Measurements from ENCODE around the gene CLEC11A. TPM values are rescaled to one million over a fixed set of nuclear protein-coding genes. Genes with fewer than 3 reads are reported as not detected.

Gene CLEC11A
- polyA plus RNA-seq, 4 donors, result 23.8 to 56.8 (median 31.4) TPM

- no peak for DNase-seq (ENCODE audit: low read depth in 4 of 4, low spot score in 3 of 4)
Observed at GRCh38 chr19:50703915-50704796, 19.0 kb upstream of the CLEC11A start.

GRCh38 chr19:50705422-50706019, 17.6 kb upstream of the CLEC11A start:
- DNase-seq (ENCODE audit: low read depth in 4 of 4, low spot score in 3 of 4), result no peak

- DNase-seq (ENCODE audit: low read depth in 4 of 4, low spot score in 3 of 4), result no peak
Observed at GRCh38 chr19:50706387-50706786, 16.8 kb upstream of the CLEC11A start.

- no peak for DNase-seq (ENCODE audit: low read depth in 4 of 4, low spot score in 3 of 4)
Observed at GRCh38 chr19:50708179-50708879, 14.8 kb upstream of the CLEC11A start.

GRCh38 chr19:50710094-50710493, 13.1 kb upstream of the CLEC11A start:
- DNase-seq (ENCODE audit: low read depth in 4 of 4, low spot score in 3 of 4), result no peak

GRCh38 chr19:50710612-50711011, 12.6 kb upstream of the CLEC11A start:
- no peak for DNase-seq (ENCODE audit: low read depth in 4 of 4, low spot score in 3 of 4)

- DNase-seq (ENCODE audit: low read depth in 4 of 4, low spot score in 3 of 4), result no peak
Observed at GRCh38 chr19:50711196-50711595, 12.0 kb upstream of the CLEC11A start.

GRCh38 chr19:50711805-50712204, 11.4 kb upstream of the CLEC11A start:
- DNase-seq (ENCODE audit: low read depth in 4 of 4, low spot score in 3 of 4), result no peak

GRCh38 chr19:50712833-50713232, 10.3 kb upstream of the CLEC11A start:
- no peak for DNase-seq (ENCODE audit: low read depth in 4 of 4, low spot score in 3 of 4)

- DNase-seq (ENCODE audit: low read depth in 4 of 4, low spot score in 3 of 4), result no peak
Observed at GRCh38 chr19:50713556-50714236, 9.5 kb upstream of the CLEC11A start.

- DNase-seq (ENCODE audit: low read depth in 4 of 4, low spot score in 3 of 4), result no peak
Observed at GRCh38 chr19:50716178-50717025, 6.8 kb upstream of the CLEC11A start.

GRCh38 chr19:50717026-50717723, 6.0 kb upstream of the CLEC11A start:
- no peak for DNase-seq (ENCODE audit: low read depth in 4 of 4, low spot score in 3 of 4)

GRCh38 chr19:50717891-50718254, 5.3 kb upstream of the CLEC11A start:
- no peak for DNase-seq (ENCODE audit: low read depth in 4 of 4, low spot score in 3 of 4)

- no peak for DNase-seq (ENCODE audit: low read depth in 4 of 4, low spot score in 3 of 4)
Observed at GRCh38 chr19:50718255-50719118, 4.7 kb upstream of the CLEC11A start.

GRCh38 chr19:50719119-50719435, 4.1 kb upstream of the CLEC11A start:
- DNase-seq (ENCODE audit: low read depth in 4 of 4, low spot score in 3 of 4), result no peak

GRCh38 chr19:50719566-50719965, 3.6 kb upstream of the CLEC11A start, which contains the start of gene SHANK1:
TSS of gene SHANK1 (minus strand) at chr19:50719802. CDS start at chr19:50716919, 2,883 bp downstream.
- no peak for DNase-seq (ENCODE audit: low read depth in 4 of 4, low spot score in 3 of 4)

- no peak for DNase-seq (ENCODE audit: low read depth in 4 of 4, low spot score in 3 of 4)
Observed at GRCh38 chr19:50720181-50720920, 2.8 kb upstream of the CLEC11A start.

GRCh38 chr19:50720921-50721381, 2.2 kb upstream of the CLEC11A start:
- DNase-seq (ENCODE audit: low read depth in 4 of 4, low spot score in 3 of 4), result no peak

All from left renal pelvis (tissue), 4 donors.